HG02840 (cell line): ENCODE results near the gene ALDH1L2.
A peak's percentile ranks its signal among the peaks of the same experiment; 100 is the strongest.
"Not testable (repeated sequence)": the region's sequence is repeated elsewhere in the genome, so short reads cannot be mapped to it uniquely, and the experiment has no call there.

Experiments used
- ATAC-seq: cut with Tn5 transposase; IDR thresholded peaks from one replicate; pipeline ENCODE4 v1.9.1; 2021; ENCODE audit warnings: mild to moderate bottlenecking, moderate library complexity, moderate number of reproducible peaks; ENCODE audit not compliant: unreplicated experiment, low FRiP score

The ALDH1L2 gene

GRCh38 chr12:104990950-104991349, 93.3 kb downstream of the ALDH1L2 start:
- no peak for ATAC-seq

GRCh38 chr12:104986022-104986941, 98.0 kb downstream of the ALDH1L2 start, which contains the start of gene NOPCHAP1:
Gene NOPCHAP1, plus strand, starts transcription at chr12:104986316. Its CDS starts 37 bp downstream, at chr12:104986353.
- peak; percentile 95 for ATAC-seq

- ATAC-seq, result no peak
Measured at GRCh38 chr12:104985206-104985605, 99.1 kb downstream of the ALDH1L2 start.

GRCh38 chr12:104977688-104978087, 106.6 kb downstream of the ALDH1L2 start:
- ATAC-seq, result not testable (repeated sequence)

GRCh38 chr12:104976703-104977102, 107.6 kb downstream of the ALDH1L2 start:
- no peak for ATAC-seq

- no peak for ATAC-seq
Measured at GRCh38 chr12:104975587-104976343, 108.5 kb downstream of the ALDH1L2 start.

- peak; percentile 84 for ATAC-seq
Measured at GRCh38 chr12:104974626-104975290, 109.5 kb downstream of the ALDH1L2 start.

GRCh38 chr12:104973250-104973649, 111.0 kb downstream of the ALDH1L2 start:
- ATAC-seq, result no peak

- ATAC-seq, result no peak
Measured at GRCh38 chr12:104971306-104971705, 113.0 kb downstream of the ALDH1L2 start.
